GM18873 (cell line): ENCODE measurements around the gene GRID1.

Source experiments
- ATAC-seq: cut with Tn5 transposase; IDR thresholded peaks from one replicate; pipeline ENCODE4 v1.9.1; 2021; ENCODE audit warnings: mild to moderate bottlenecking, moderate library complexity, moderate number of reproducible peaks; ENCODE audit not compliant: unreplicated experiment, low FRiP score

Gene GRID1

GRCh38 chr10:86295791-86296190 lies 70.8 kb downstream of the GRID1 start:
- no peak for ATAC-seq

GRCh38 chr10:86295351-86295750 lies 71.2 kb downstream of the GRID1 start:
- no peak for ATAC-seq

- no peak for ATAC-seq
These were observed 72.0 kb downstream of the GRID1 start for GRCh38 chr10:86294346-86295265.

GRCh38 chr10:86293396-86293791 lies 73.2 kb downstream of the GRID1 start:
- no peak for ATAC-seq

- no peak for ATAC-seq
These were observed 73.9 kb downstream of the GRID1 start for GRCh38 chr10:86292462-86293395.

GRCh38 chr10:86291616-86292340 lies 74.8 kb downstream of the GRID1 start:
- no peak for ATAC-seq

- no peak for ATAC-seq
These were observed 75.5 kb downstream of the GRID1 start for GRCh38 chr10:86290933-86291615.

- ATAC-seq, result no peak
These were observed 77.1 kb downstream of the GRID1 start for GRCh38 chr10:86289577-86289868.

GRCh38 chr10:86288695-86289576 lies 77.7 kb downstream of the GRID1 start:
- no peak for ATAC-seq

GRCh38 chr10:86287966-86288579 lies 78.5 kb downstream of the GRID1 start:
- ATAC-seq, result no peak

- no peak for ATAC-seq
These were observed 79.3 kb downstream of the GRID1 start for GRCh38 chr10:86287110-86287793.

GRCh38 chr10:86286236-86287109 lies 80.1 kb downstream of the GRID1 start:
- ATAC-seq, result no peak

GRCh38 chr10:86285136-86285790 lies 81.3 kb downstream of the GRID1 start:
- no peak for ATAC-seq

- no peak for ATAC-seq
These were observed 82.1 kb downstream of the GRID1 start for GRCh38 chr10:86284355-86285105.

GRCh38 chr10:86283466-86284287 lies 82.9 kb downstream of the GRID1 start:
- ATAC-seq, result no peak
